Measurements from ENCODE around the gene NUDT1.

NUDT1 gene

GRCh38 chr7:2209146-2209960 is 32.7 kb upstream of the NUDT1 start:
- peak; percentile 72 for TF ChIP-seq CTCF (conservative IDR thresholded peaks at IDR 0.05; ENCODE audit: low read depth, low read length)
- H3K27ac ChIP-seq, result no peak overlapping the region
- peaks cover 4% of the 10 kb centered on the region; the same call in 1 of the 2 replicates for H3K36me3 ChIP-seq (ENCODE audit: insufficient read depth)

GRCh38 chr7:2209961-2210323 is 32.1 kb upstream of the NUDT1 start:
- Histone ChIP-seq H4K20me1 (ENCODE audit: insufficient read depth) (no peaks in the 10 kb centered on the region), H2AFZ (ENCODE audit: low read depth) (no peak overlapping the region), H3K79me2 (ENCODE audit: insufficient read depth, low read depth) (no peaks in the 10 kb centered on the region), H3K27me3 (ENCODE audit: insufficient read depth, low read depth) (no peaks in the 10 kb centered on the region), H3K4me2 (no peak overlapping the region), H3K36me3 (ENCODE audit: insufficient read depth) (peaks cover 4% of the 10 kb centered on the region; the same call in 1 of the 2 replicates), H3K9ac (no peak overlapping the region), H3K4me1 (ENCODE audit: low read depth, poor library complexity, severe bottlenecking) (no peaks in the 10 kb centered on the region), H3K27ac (no peak overlapping the region), H3K4me3 (IDR thresholded peaks at IDR 0.05; ENCODE audit: insufficient read depth, low read depth, low read length) (no peak overlapping the region)
- TF ChIP-seq CTCF (conservative IDR thresholded peaks at IDR 0.05; ENCODE audit: low read depth, low read length), result no peak

More at GRCh38 chr7:2209146-2209960, 32.7 kb upstream of the NUDT1 start:
- no peak overlapping the region for H3K4me3 ChIP-seq (IDR thresholded peaks at IDR 0.05; ENCODE audit: insufficient read depth, low read depth, low read length)
- H3K27me3 ChIP-seq (ENCODE audit: insufficient read depth, low read depth), result no peaks in the 10 kb centered on the region
- no peak overlapping the region for H3K9ac ChIP-seq
- no peaks in the 10 kb centered on the region for H4K20me1 ChIP-seq (ENCODE audit: insufficient read depth)
- no peaks in the 10 kb centered on the region for H3K79me2 ChIP-seq (ENCODE audit: insufficient read depth, low read depth)
- H3K4me1 ChIP-seq (ENCODE audit: low read depth, poor library complexity, severe bottlenecking), result no peaks in the 10 kb centered on the region
- no peak overlapping the region for H2AFZ ChIP-seq (ENCODE audit: low read depth)
- H3K4me2 ChIP-seq, result no peak overlapping the region

GRCh38 chr7:2210551-2211258 is 31.3 kb upstream of the NUDT1 start:
- no peak overlapping the region for H3K4me2 ChIP-seq
- H2AFZ ChIP-seq (ENCODE audit: low read depth), result no peak overlapping the region
- peaks cover 4% of the 10 kb centered on the region; the same call in 1 of the 2 replicates for H3K36me3 ChIP-seq (ENCODE audit: insufficient read depth)
- no peak overlapping the region for H3K9ac ChIP-seq
- H3K4me3 ChIP-seq (IDR thresholded peaks at IDR 0.05; ENCODE audit: insufficient read depth, low read depth, low read length), result no peak overlapping the region
- H3K4me1 ChIP-seq (ENCODE audit: low read depth, poor library complexity, severe bottlenecking), result no peaks in the 10 kb centered on the region
- no peak overlapping the region for H3K27ac ChIP-seq
- no peaks in the 10 kb centered on the region for H3K79me2 ChIP-seq (ENCODE audit: insufficient read depth, low read depth)
- H4K20me1 ChIP-seq (ENCODE audit: insufficient read depth), result no peaks in the 10 kb centered on the region
- H3K27me3 ChIP-seq (ENCODE audit: insufficient read depth, low read depth), result no peaks in the 10 kb centered on the region
- no peak for TF ChIP-seq CTCF (conservative IDR thresholded peaks at IDR 0.05; ENCODE audit: low read depth, low read length)

GRCh38 chr7:2211259-2211880 is 30.7 kb upstream of the NUDT1 start:
- Histone ChIP-seq H3K4me2 (no peak overlapping the region), H3K9ac (no peak overlapping the region), H3K36me3 (ENCODE audit: insufficient read depth) (peaks cover 4% of the 10 kb centered on the region; the same call in 1 of the 2 replicates), H3K4me3 (IDR thresholded peaks at IDR 0.05; ENCODE audit: insufficient read depth, low read depth, low read length) (no peak overlapping the region), H3K27me3 (ENCODE audit: insufficient read depth, low read depth) (no peaks in the 10 kb centered on the region), H3K79me2 (ENCODE audit: insufficient read depth, low read depth) (no peaks in the 10 kb centered on the region), H3K27ac (no peak overlapping the region), H4K20me1 (ENCODE audit: insufficient read depth) (no peaks in the 10 kb centered on the region), H3K4me1 (ENCODE audit: low read depth, poor library complexity, severe bottlenecking) (no peaks in the 10 kb centered on the region), H2AFZ (ENCODE audit: low read depth) (no peak overlapping the region)
- no peak for TF ChIP-seq CTCF (conservative IDR thresholded peaks at IDR 0.05; ENCODE audit: low read depth, low read length)
